Measurements from ENCODE around the gene RTRAF.

- TF ChIP-seq CTCF (IDR thresholded peaks at IDR 0.05) (no peak), EZH2 (IDR thresholded peaks at IDR 0.05; ENCODE audit: borderline replicate concordance, insufficient read depth, low read depth, low read length, poor library complexity, severe bottlenecking) (no peak)
Measured at GRCh38 chr14:51959928-51960327, 29.4 kb upstream of the RTRAF start.
